A673 (cell line): ENCODE data around the gene RMI1.

ENCODE experiments used
- EZH2 ChIP-seq: fragments of 200-600 bp; sonication (generic); IDR thresholded peaks from 2 replicates; pipeline ENCODE4 v1.6.1; 2017; ENCODE audit warnings: borderline replicate concordance, low read depth, mild to moderate bottlenecking, mixed read lengths, antibody characterized with exemption, low read length; ENCODE audit not compliant: poor library complexity, severe bottlenecking
- TF ChIP-seq, protein P1 (sequence below): fragments of 300-800, 200-600 bp; sonication (generic); conservative IDR thresholded peaks from 2 replicates; pipeline ENCODE4 v1.5.1; 2017; ENCODE audit warnings: low read depth, mild to moderate bottlenecking, antibody characterized with exemption, low read length, moderate library complexity, mixed read lengths

DNA sequence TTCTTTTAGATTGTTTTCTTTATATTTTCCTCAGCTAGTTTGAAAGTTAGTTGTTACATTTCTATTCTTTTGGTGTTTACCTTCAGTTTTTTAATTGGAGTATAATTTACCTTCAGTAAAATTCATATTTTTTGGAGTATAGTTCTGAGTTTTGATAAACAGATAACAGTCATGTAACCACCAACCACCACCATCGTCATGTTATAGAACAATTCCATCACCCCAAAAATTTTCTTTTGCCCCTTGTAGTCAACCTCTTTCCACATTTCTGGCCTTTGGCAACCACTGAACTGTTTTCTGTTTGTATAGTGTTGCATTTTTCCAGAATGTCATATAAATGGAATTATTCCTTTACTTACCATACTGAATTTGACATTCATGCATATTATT lies 6.8 kb downstream of the RMI1 start:
- TF ChIP-seq, protein P1, sequence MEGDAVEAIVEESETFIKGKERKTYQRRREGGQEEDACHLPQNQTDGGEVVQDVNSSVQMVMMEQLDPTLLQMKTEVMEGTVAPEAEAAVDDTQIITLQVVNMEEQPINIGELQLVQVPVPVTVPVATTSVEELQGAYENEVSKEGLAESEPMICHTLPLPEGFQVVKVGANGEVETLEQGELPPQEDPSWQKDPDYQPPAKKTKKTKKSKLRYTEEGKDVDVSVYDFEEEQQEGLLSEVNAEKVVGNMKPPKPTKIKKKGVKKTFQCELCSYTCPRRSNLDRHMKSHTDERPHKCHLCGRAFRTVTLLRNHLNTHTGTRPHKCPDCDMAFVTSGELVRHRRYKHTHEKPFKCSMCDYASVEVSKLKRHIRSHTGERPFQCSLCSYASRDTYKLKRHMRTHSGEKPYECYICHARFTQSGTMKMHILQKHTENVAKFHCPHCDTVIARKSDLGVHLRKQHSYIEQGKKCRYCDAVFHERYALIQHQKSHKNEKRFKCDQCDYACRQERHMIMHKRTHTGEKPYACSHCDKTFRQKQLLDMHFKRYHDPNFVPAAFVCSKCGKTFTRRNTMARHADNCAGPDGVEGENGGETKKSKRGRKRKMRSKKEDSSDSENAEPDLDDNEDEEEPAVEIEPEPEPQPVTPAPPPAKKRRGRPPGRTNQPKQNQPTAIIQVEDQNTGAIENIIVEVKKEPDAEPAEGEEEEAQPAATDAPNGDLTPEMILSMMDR: no peak
- TF ChIP-seq EZH2: no peak
